Liver (tissue), 9 donors: ENCODE data around the gene HIC2. TPM values are rescaled to one million over a fixed set of nuclear protein-coding genes. Genes with fewer than 3 reads are reported as not detected.
"Not testable (repeated sequence)": the region's sequence is repeated elsewhere in the genome, so short reads cannot be mapped to it uniquely, and the experiment has no call there.

Experiments
- DNase-seq: peaks from one replicate; pipeline ENCODE4 v3.0.0-alpha.2; 2017; ENCODE audit warnings: low spot score
- H3K27ac ChIP-seq, 2 donors: one replicate each; pipeline ENCODE4 v1.7.0; 2013; ENCODE audit warnings: inconsistent platforms in 2 of 2, low read length in 2 of 2, control low read depth in 1 of 2, low read depth in 1 of 2, mild to moderate bottlenecking in 1 of 2
- H3K27me3 ChIP-seq, 4 donors: one replicate each; pipeline versions ENCODE4 v1.6.1 to v1.7.0; 2013; ENCODE audit warnings: low read length in 3 of 4, inconsistent platforms in 1 of 4, mild to moderate bottlenecking in 1 of 4, moderate library complexity in 1 of 4; ENCODE audit not compliant: control insufficient read depth in 4 of 4, insufficient read depth in 4 of 4
- H3K36me3 ChIP-seq, 4 donors: one replicate each; pipeline versions ENCODE4 v1.6.1 to v1.7.0; 2013; ENCODE audit warnings: low read length in 3 of 4, mild to moderate bottlenecking in 3 of 4, low read depth in 1 of 4, moderate library complexity in 1 of 4; ENCODE audit not compliant: control insufficient read depth in 4 of 4, insufficient read depth in 3 of 4
- H3K4me1 ChIP-seq, 4 donors: one replicate each; pipeline versions ENCODE4 v1.6.1 to v1.7.0; 2013; ENCODE audit warnings: low read length in 3 of 4, mild to moderate bottlenecking in 3 of 4, moderate library complexity in 1 of 4; ENCODE audit not compliant: control insufficient read depth in 4 of 4, insufficient read depth in 4 of 4
- H3K4me3 ChIP-seq, 3 donors: one replicate each; pipeline versions ENCODE4 v1.6.1 to v1.7.0; 2013; ENCODE audit warnings: low read length in 3 of 3, control low read depth in 1 of 3, low read depth in 1 of 3, mild to moderate bottlenecking in 1 of 3
- H3K9ac ChIP-seq, 2 donors: one replicate each; pipeline ENCODE4 v1.7.0; 2013; ENCODE audit warnings: low read length in 2 of 2, mild to moderate bottlenecking in 2 of 2, moderate library complexity in 2 of 2, control low read depth in 1 of 2, low read depth in 1 of 2
- H3K9me3 ChIP-seq, 4 donors: one replicate each; pipeline versions ENCODE4 v1.6.1 to v1.7.0; 2013; ENCODE audit warnings: low read length in 3 of 4; ENCODE audit not compliant: control insufficient read depth in 4 of 4
- EGR1 ChIP-seq, 2 donors: IDR thresholded peaks; 2 replicates each; pipeline ENCODE4 v1.6.1; 2016 to 2018; ENCODE audit warnings: antibody characterized with exemption in 2 of 2, low read depth in 2 of 2
- FOXA2 ChIP-seq: IDR thresholded peaks from 2 replicates; pipeline ENCODE4 v1.6.1; 2016; ENCODE audit warnings: antibody characterized with exemption
- GABPA ChIP-seq, 2 donors: IDR thresholded peaks in 1 of 2; conservative IDR thresholded peaks in 1 of 2; 2 replicates each; pipeline ENCODE4 v1.6.1; 2016; ENCODE audit warnings: antibody characterized with exemption in 2 of 2, mild to moderate bottlenecking in 1 of 2, moderate library complexity in 1 of 2
- HNF4G ChIP-seq: IDR thresholded peaks from 2 replicates; pipeline ENCODE4 v1.6.1; 2016; ENCODE audit warnings: antibody characterized with exemption
- JUND ChIP-seq, 2 donors: IDR thresholded peaks; 2 replicates each; pipeline ENCODE4 v1.6.1; 2016; ENCODE audit warnings: antibody characterized with exemption in 2 of 2
- NR2F2 ChIP-seq: IDR thresholded peaks from 2 replicates; pipeline ENCODE4 v1.6.1; 2016; ENCODE audit warnings: antibody characterized with exemption
- RAD21 ChIP-seq, 2 donors: IDR thresholded peaks; 2 replicates each; pipeline ENCODE4 v1.6.1; 2016; ENCODE audit warnings: antibody characterized with exemption in 2 of 2, mild to moderate bottlenecking in 2 of 2
- RXRA ChIP-seq, 2 donors: IDR thresholded peaks; 2 replicates each; pipeline ENCODE4 v1.6.1; 2017 to 2018; ENCODE audit warnings: antibody characterized with exemption in 2 of 2, mild to moderate bottlenecking in 1 of 2
- SP1 ChIP-seq: IDR thresholded peaks from 2 replicates; pipeline ENCODE4 v1.6.1; 2018; ENCODE audit warnings: antibody characterized with exemption, mild to moderate bottlenecking
- TAF1 ChIP-seq: conservative IDR thresholded peaks from 2 replicates; pipeline ENCODE4 v1.6.1; 2016; ENCODE audit warnings: antibody characterized with exemption, mild to moderate bottlenecking
- YY1 ChIP-seq: IDR thresholded peaks from 2 replicates; pipeline ENCODE4 v1.6.1; 2016; ENCODE audit warnings: antibody characterized with exemption, mild to moderate bottlenecking
- WGBS: extraction: QIAGEN DNeasy Blood & Tissue Kit; methylation state at CpG from one replicate; pipeline ENCODE4 v1.1.7; 2013; 5-methylcytosine and 5-hydroxymethylcytosine counted together
- polyA plus RNA-seq, 2 donors: library from polyadenylated mRNA; stranded (reverse) in 1 of 2; unstranded in 1 of 2; fragments of 200-250 nt in 1 of 2; fragments of >200 nt in 1 of 2; fragmentation: Nextera tagmentation in 1 of 2; extraction: Ambion mirVana in 1 of 2; gene quantifications; one replicate each; pipeline versions ENCODE4 v1.2.1 to v1.2.3, GENCODE V29; 2013 to 2015
- total RNA-seq, 2 donors: library from RNA; depleted of rRNA; stranded (reverse); fragments of >200 nt; gene quantifications; one replicate each; pipeline ENCODE4 v1.2.3, GENCODE V29; 2014
- TF ChIP-seq, protein P1 (sequence below): IDR thresholded peaks from 2 replicates; pipeline ENCODE4 v1.6.1; 2016; ENCODE audit warnings: antibody characterized with exemption
- donor health status: healthy.
- donor health status: healthy.
- donor health status: healthy.
- donor health status: healthy.
- donor health status: healthy.

The HIC2 gene
- total and polyA plus RNA-seq, 4 donors: 0.51 to 17.8 (median 2.0) TPM

DNA sequence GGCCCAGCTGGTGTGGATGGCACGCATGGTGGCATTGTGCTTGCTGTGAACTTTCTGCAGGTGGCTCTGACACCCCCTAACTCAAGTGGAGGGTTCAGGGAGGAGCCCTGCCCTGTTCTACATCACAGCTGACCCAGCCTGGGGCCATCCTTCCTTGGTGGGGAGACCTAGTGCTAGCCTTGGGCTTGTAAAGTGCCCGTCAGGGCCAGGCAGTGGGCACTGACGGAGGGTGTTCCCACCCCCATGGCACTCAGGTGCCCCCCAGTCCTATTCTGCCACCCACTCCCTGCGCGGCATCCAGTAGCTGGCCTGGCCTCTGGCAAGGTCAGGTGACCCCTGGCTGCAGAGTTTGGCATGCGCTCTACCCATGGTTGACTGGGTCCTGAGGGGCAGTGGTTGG is 24.0 kb downstream of the HIC2 start:
- 96% methylated on average over 2 of the region's 6 CpGs for WGBS
- DNase-seq: not testable (repeated sequence)

DNA sequence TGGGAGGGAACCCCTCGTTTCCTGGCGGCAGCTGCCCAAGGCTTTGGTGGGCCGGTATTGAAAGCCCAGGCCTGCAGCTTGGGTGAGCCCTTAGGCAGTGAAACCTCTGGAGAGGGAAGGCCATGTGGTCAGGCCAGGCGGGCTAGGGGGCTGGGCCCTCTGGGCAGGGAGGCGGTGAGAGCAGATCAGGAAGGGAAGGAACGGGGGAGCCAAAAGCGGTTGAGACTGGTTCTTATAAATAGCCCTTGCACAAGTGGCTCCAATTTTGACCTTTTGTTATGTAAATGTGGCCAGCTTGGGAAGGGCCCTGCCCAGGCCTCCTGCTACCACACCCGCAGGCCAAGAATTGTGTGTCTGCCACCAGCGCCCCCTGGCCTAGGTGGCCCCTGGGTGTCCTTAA is 25.0 kb downstream of the HIC2 start:
- H3K4me1 ChIP-seq, H3K27ac ChIP-seq, H3K9ac ChIP-seq, H3K4me3 ChIP-seq, H3K27me3 ChIP-seq, H3K9me3 ChIP-seq, DNase-seq: not testable (repeated sequence)
- WGBS: no CpG with 5 or more reads among the region's 9 CpGs
- peaks cover 3 to 15% (median 9%) of the 10 kb centered on the region in 4 donors for H3K36me3 ChIP-seq

More for the DNA sequence above, 24.0 kb downstream of the HIC2 start:
- not testable (repeated sequence) for H3K9me3 ChIP-seq, H3K9ac ChIP-seq, H3K27me3 ChIP-seq, H3K27ac ChIP-seq, H3K4me3 ChIP-seq
- Histone ChIP-seq H3K4me1 (peaks cover 3 to 10% (median 7%) of the 10 kb centered on the region in 4 donors), H3K36me3 (peaks cover 0 to 14% (median 5%) of the 10 kb centered on the region in 4 donors)

DNA sequence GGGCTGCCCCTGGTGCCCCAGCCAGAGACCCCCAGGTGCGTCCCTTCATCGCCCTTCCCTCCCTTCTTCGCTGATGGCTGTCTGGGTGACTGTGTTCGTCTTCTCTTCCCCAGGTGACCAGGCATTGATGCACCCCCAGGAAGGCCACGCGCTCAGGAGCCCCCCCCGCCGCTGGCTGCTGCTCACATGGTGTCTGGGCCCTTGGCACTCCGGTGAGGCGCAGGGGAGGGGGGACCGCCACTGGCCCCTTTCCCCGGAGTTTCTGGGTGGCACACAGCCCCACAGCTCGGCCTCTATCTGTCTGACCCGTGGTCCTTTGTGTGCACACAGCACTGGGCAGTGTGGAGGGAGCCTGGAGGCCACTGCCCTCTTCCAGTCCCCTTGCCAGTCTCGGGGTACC is 25.5 kb downstream of the HIC2 start:
- not testable (repeated sequence) for H3K4me1 ChIP-seq, H3K9ac ChIP-seq, H3K27ac ChIP-seq, DNase-seq, H3K4me3 ChIP-seq, H3K27me3 ChIP-seq, H3K9me3 ChIP-seq
- peaks cover 3 to 15% (median 9%) of the 10 kb centered on the region in 4 donors for H3K36me3 ChIP-seq
- WGBS: 93% methylated on average over 7 of the region's 15 CpGs

DNA sequence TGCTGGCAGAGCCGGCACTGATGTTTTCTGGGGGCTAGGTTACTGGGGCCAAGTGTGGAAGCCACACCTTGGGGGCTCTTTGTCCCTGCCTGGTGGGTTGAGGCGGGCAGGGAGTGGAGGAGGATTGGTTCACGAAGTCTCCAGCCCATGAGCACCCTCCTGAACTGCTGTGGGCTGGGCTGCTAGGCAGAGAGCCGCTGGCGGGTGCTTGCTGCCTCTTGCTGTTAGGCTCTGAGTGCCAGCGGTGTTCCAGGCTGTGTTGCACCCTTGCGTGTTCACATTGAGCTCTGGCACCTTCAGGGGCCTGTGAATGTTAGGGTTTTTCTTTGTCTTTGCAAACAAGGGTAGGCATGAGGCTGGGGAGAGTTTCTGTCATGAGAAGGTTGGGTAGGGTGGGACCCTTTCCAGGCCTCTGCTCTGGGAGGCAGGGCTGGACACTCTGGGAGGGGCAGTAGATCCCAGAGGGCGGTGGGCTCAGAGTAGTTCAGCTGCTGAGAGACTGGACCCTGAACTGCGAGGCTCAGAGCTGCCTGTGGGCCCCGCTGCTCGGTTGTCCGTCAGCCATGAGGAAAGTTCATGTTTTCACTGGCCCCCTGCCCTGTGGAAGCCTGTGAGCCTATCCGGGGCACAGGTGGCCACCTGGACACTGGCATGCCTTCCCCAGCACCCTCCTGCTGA is 26.0 kb downstream of the HIC2 start:
- Histone ChIP-seq H3K27me3 (no peaks in the 10 kb centered on the region), H3K4me3 (no peak overlapping the region), H3K9ac (no peak overlapping the region), H3K27ac (no peak overlapping the region), H3K9me3 (no peaks in the 10 kb centered on the region), H3K36me3 (peaks cover 3 to 15% (median 9%) of the 10 kb centered on the region in 4 donors), H3K4me1 (peaks cover 3 to 8% (median 6%) of the 10 kb centered on the region in 4 donors)
- TF ChIP-seq RAD21 (IDR thresholded peaks at IDR 0.05) (no peak), JUND (IDR thresholded peaks at IDR 0.05) (no peak), YY1 (no peak), TAF1 (no peak), SP1 (no peak), RXRA (IDR thresholded peaks at IDR 0.05) (no peak), EGR1 (IDR thresholded peaks at IDR 0.05; ENCODE audit: low read depth in 2 of 2) (no peak)
- WGBS: 74% methylated on average over 13 of the region's 13 CpGs
- no peak for DNase-seq

DNA sequence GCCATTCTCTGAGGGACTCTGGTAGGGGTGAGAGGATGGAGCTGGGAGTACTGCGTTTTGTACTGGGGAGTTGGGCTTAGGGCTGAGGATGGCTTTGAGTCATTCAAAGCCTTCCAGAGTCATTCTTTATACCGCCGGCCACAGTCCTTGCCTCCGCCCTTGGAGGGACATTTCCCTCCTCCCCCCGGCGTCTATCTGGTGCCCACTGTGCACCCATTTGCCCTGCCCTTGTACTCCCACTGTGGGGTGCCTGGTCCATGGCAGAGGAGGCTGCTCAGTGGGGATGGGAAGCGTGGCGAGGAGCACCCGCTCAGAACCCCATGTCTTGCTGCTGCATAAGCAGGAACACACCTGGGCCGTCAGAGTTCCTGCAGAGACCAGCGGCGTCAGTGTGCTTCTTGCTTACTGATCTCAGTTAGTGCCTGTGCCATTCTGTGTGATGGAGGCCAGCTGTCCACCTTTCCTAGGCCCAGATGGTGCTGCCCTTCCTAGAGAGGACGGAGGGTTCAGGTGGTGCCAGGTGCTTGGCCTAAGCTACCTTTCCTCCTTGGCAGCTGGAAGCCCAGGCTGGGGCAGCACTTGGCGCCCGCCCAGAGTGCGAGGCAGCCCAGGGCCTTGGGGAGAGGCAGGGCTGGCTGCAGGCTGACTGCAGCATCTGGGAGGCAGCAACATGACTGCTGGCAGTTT is 26.7 kb downstream of the HIC2 start:
- no peaks in the 10 kb centered on the region for H3K9me3 ChIP-seq
- peaks cover 3 to 8% (median 6%) of the 10 kb centered on the region in 4 donors for H3K4me1 ChIP-seq
- DNase-seq: no peak
- H3K27me3 ChIP-seq: no peaks in the 10 kb centered on the region
- no peak overlapping the region for H3K9ac ChIP-seq
- TF ChIP-seq JUND (IDR thresholded peaks at IDR 0.05) (no peak), GABPA (IDR thresholded peaks at IDR 0.05 in 1 of 2, conservative IDR thresholded peaks at IDR 0.05 in 1 of 2) (no peak), NR2F2 (no peak), HNF4G (no peak), FOXA2 (no peak), YY1 (no peak)
- TF ChIP-seq, protein P1, sequence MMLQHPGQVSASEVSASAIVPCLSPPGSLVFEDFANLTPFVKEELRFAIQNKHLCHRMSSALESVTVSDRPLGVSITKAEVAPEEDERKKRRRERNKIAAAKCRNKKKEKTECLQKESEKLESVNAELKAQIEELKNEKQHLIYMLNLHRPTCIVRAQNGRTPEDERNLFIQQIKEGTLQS: no peak
- 96% methylated on average over 16 of the region's 16 CpGs for WGBS
- H3K36me3 ChIP-seq: peaks cover 3 to 15% (median 9%) of the 10 kb centered on the region in 4 donors
- H3K27ac ChIP-seq: no peak overlapping the region
- no peak overlapping the region for H3K4me3 ChIP-seq
